ENCODE results near the gene HTD2. TPM values are rescaled to one million over a fixed set of nuclear protein-coding genes. Genes with fewer than 3 reads are reported as not detected.

HTD2 gene
- total RNA-seq, 1 experiment from 2014 or later = 8.2 TPM

GRCh38 chr3:58352626-58353025, 46.3 kb downstream of the HTD2 start:
- no TSS peak for BruUV-seq (replicated peaks)
- DNase-seq = no peak
- TF ChIP-seq CTCF (IDR thresholded peaks at IDR 0.05; ENCODE audit: insufficient read depth in 1 of 2, low read depth in 1 of 2, low read length in 1 of 2, severe bottlenecking in 1 of 2, unreplicated experiment in 1 of 2) = no peak
- H3K27me3 ChIP-seq (replicated peaks; ENCODE audit: control insufficient read depth, insufficient read depth, low read length) = no peaks in the 10 kb centered on the region
- no peaks in the 10 kb centered on the region for H3K27me3 Mint-ChIP-seq (ENCODE audit: insufficient read depth, unreplicated experiment)
- ChIA-PET POLR2A (no interaction called here), CTCF (interaction anchor here (0.6 kb wide), 1 partner anchor 53 kb away, joined by 3 read pairs; no protein-coding TSS in a partner anchor)
- H3K36me3 Mint-ChIP-seq (ENCODE audit: insufficient read depth, unreplicated experiment) = no peaks in the 10 kb centered on the region
- no peaks in the 10 kb centered on the region for H3K9me3 Mint-ChIP-seq (ENCODE audit: unreplicated experiment)
- H3K36me3 ChIP-seq (ENCODE audit: control insufficient read depth, insufficient read depth, low read length) = no peaks in the 10 kb centered on the region
- H3K4me1 Mint-ChIP-seq (ENCODE audit: low read depth, unreplicated experiment) = no peaks in the 10 kb centered on the region
- H3K4me3 ChIP-seq (ENCODE audit: low read depth, low read length) = no peak overlapping the region
- intact Hi-C loops (cut with micrococcal nuclease; ENCODE audit: unreplicated experiment) = no loop called here
- no peaks in the 10 kb centered on the region for H3K4me1 ChIP-seq
- no peak overlapping the region for H3K4me3 Mint-ChIP-seq (ENCODE audit: unreplicated experiment)
- no peak overlapping the region for H3K27ac Mint-ChIP-seq (ENCODE audit: unreplicated experiment)
- no peaks in the 10 kb centered on the region for H3K9me3 ChIP-seq

- H3K27ac Mint-ChIP-seq (ENCODE audit: unreplicated experiment) = no peak overlapping the region
- Histone ChIP-seq H3K9me3 (no peaks in the 10 kb centered on the region), H3K4me3 (ENCODE audit: low read depth, low read length) (no peak overlapping the region), H3K27me3 (replicated peaks; ENCODE audit: control insufficient read depth, insufficient read depth, low read length) (no peaks in the 10 kb centered on the region), H3K4me1 (no peaks in the 10 kb centered on the region), H3K36me3 (ENCODE audit: control insufficient read depth, insufficient read depth, low read length) (no peaks in the 10 kb centered on the region)
- POLR2A ChIA-PET = no interaction called here
- DNase-seq = no peak
- CTCF ChIA-PET = interaction anchor here (0.8 kb wide), 1 partner anchor 62 kb away, joined by 7 read pairs; no protein-coding TSS in a partner anchor
- TF ChIP-seq CTCF (IDR thresholded peaks at IDR 0.05; ENCODE audit: insufficient read depth in 1 of 2, low read depth in 1 of 2, low read length in 1 of 2, severe bottlenecking in 1 of 2, unreplicated experiment in 1 of 2) = no peak
- BruUV-seq (replicated peaks) = no TSS peak
- no peak overlapping the region for H3K4me3 Mint-ChIP-seq (ENCODE audit: unreplicated experiment)
- H3K9me3 Mint-ChIP-seq (ENCODE audit: unreplicated experiment) = no peaks in the 10 kb centered on the region
- H3K4me1 Mint-ChIP-seq (ENCODE audit: low read depth, unreplicated experiment) = no peaks in the 10 kb centered on the region
- H3K36me3 Mint-ChIP-seq (ENCODE audit: insufficient read depth, unreplicated experiment) = no peaks in the 10 kb centered on the region
- no peaks in the 10 kb centered on the region for H3K27me3 Mint-ChIP-seq (ENCODE audit: insufficient read depth, unreplicated experiment)
- intact Hi-C loops (cut with micrococcal nuclease; ENCODE audit: unreplicated experiment) = no loop called here
Observed at GRCh38 chr3:58353722-58354553, 47.6 kb downstream of the HTD2 start.

GRCh38 chr3:58355179-58355578, 48.9 kb downstream of the HTD2 start:
- H3K36me3 Mint-ChIP-seq (ENCODE audit: insufficient read depth, unreplicated experiment) = no peaks in the 10 kb centered on the region
- CTCF ChIA-PET = no interaction called here
- intact Hi-C loops (cut with micrococcal nuclease; ENCODE audit: unreplicated experiment) = no loop called here

More at GRCh38 chr3:58355179-58355578, 48.9 kb downstream of the HTD2 start:
- POLR2A ChIA-PET = no interaction called here
- Mint-ChIP-seq H3K27me3 (ENCODE audit: insufficient read depth, unreplicated experiment) (no peaks in the 10 kb centered on the region), H3K4me3 (ENCODE audit: unreplicated experiment) (no peak overlapping the region), H3K9me3 (ENCODE audit: unreplicated experiment) (no peaks in the 10 kb centered on the region), H3K27ac (ENCODE audit: unreplicated experiment) (no peak overlapping the region), H3K4me1 (ENCODE audit: low read depth, unreplicated experiment) (no peaks in the 10 kb centered on the region)
- Histone ChIP-seq H3K9me3 (no peaks in the 10 kb centered on the region), H3K36me3 (ENCODE audit: control insufficient read depth, insufficient read depth, low read length) (no peaks in the 10 kb centered on the region), H3K27me3 (replicated peaks; ENCODE audit: control insufficient read depth, insufficient read depth, low read length) (no peaks in the 10 kb centered on the region), H3K4me3 (ENCODE audit: low read depth, low read length) (no peak overlapping the region), H3K4me1 (no peaks in the 10 kb centered on the region)
- DNase-seq = no peak
- no peak for TF ChIP-seq CTCF (IDR thresholded peaks at IDR 0.05; ENCODE audit: insufficient read depth in 1 of 2, low read depth in 1 of 2, low read length in 1 of 2, severe bottlenecking in 1 of 2, unreplicated experiment in 1 of 2)
- BruUV-seq (replicated peaks) = no TSS peak
